NT2/D1 (cell line): ENCODE measurements around the gene CABLES2.
A peak's percentile ranks its signal among the peaks of the same experiment; 100 is the strongest.

Source experiments
- DNase-seq: peaks from one replicate; pipeline ENCODE4 v3.0.0-alpha.2; 2011; ENCODE audit warnings: low read depth, low spot score
- H3K27me3 ChIP-seq: 2 replicates; pipeline ENCODE4 v1.6.0; 2011; ENCODE audit warnings: mild to moderate bottlenecking; ENCODE audit not compliant: insufficient read length, insufficient read depth
- H3K36me3 ChIP-seq: 2 replicates; pipeline ENCODE4 v1.6.1; 2011; ENCODE audit warnings: mild to moderate bottlenecking, low read length, mixed read lengths; ENCODE audit not compliant: insufficient read depth, insufficient read length
- H3K4me1 ChIP-seq: 2 replicates; pipeline ENCODE4 v1.5.1; 2011; ENCODE audit not compliant: insufficient read depth, insufficient read length
- H3K4me3 ChIP-seq: 2 replicates; pipeline ENCODE4 v1.5.1; 2011; ENCODE audit warnings: low read depth; ENCODE audit not compliant: insufficient read length
- H3K9ac ChIP-seq: 2 replicates; pipeline ENCODE4 v1.6.0; 2011; ENCODE audit warnings: low read depth; ENCODE audit not compliant: insufficient read length
- H3K9me3 ChIP-seq: 2 replicates; pipeline ENCODE4 v1.5.1; 2011; ENCODE audit warnings: mild to moderate bottlenecking, low read length; ENCODE audit not compliant: insufficient read depth
- SUZ12 ChIP-seq: IDR thresholded peaks from 2 replicates; pipeline ENCODE4 v1.6.1; 2011; ENCODE audit not compliant: insufficient read length, insufficient read depth; ENCODE audit errors: extremely low read depth
- YY1 ChIP-seq: IDR thresholded peaks from 2 replicates; pipeline ENCODE4 v1.6.1; 2011; ENCODE audit not compliant: insufficient read length, insufficient read depth
- ZNF274 ChIP-seq: IDR thresholded peaks from 2 replicates; pipeline ENCODE4 v1.6.1; 2011; ENCODE audit warnings: mild to moderate bottlenecking, low read depth, low read length

CABLES2 gene

DNA sequence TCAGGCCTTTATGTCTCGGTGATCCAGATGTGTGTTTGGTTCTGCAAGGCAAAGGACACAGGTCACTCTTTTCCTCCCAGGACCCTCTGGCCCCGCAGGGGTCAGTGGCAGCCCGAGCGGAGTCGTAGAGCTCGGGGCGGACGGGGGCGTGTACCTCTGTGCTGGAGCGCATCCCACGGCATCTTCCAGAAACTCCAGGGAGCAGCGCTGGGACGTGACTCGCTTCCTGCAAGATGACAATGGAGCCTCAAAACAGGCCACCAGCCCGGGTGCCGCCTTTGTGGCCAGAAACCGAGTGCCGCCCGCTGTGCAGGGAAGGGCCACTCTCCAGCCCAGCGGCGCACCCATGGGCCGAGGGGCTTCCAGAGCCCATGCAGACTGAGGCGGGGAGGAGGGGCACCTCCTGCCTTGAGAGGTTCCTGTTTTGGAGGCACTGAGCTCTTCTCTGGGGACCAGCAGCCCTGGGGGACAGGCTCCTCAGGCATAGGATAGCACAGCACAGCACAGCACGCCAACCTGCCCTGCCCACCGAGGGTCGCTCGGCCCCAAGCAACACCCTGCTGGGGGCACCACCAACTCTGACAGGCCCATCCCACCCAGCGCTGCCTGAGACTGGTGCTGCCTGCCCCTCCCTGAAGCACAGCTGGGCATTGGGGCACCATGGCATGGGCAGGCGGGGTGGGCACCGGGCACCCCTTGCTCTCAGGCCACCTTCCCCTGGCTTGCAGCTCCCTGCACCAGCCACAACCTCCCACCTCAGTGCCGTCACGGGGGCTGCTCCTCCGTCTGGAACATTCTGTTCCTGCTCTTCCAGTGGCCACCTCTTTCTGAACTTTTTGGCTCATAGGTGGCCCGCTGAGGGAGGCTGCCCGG, 10.5 kb downstream of the CABLES2 start:
- no peak overlapping the region for H3K9ac ChIP-seq
- TF ChIP-seq SUZ12 (no peak), YY1 (no peak), ZNF274 (no peak)
- H3K4me1 ChIP-seq = no peaks in the 10 kb centered on the region
- no peak overlapping the region for H3K4me3 ChIP-seq
- H3K27me3 ChIP-seq = no peaks in the 10 kb centered on the region
- DNase-seq = no peak
- H3K9me3 ChIP-seq = no peaks in the 10 kb centered on the region
- H3K36me3 ChIP-seq = peaks cover 56% of the 10 kb centered on the region

DNA sequence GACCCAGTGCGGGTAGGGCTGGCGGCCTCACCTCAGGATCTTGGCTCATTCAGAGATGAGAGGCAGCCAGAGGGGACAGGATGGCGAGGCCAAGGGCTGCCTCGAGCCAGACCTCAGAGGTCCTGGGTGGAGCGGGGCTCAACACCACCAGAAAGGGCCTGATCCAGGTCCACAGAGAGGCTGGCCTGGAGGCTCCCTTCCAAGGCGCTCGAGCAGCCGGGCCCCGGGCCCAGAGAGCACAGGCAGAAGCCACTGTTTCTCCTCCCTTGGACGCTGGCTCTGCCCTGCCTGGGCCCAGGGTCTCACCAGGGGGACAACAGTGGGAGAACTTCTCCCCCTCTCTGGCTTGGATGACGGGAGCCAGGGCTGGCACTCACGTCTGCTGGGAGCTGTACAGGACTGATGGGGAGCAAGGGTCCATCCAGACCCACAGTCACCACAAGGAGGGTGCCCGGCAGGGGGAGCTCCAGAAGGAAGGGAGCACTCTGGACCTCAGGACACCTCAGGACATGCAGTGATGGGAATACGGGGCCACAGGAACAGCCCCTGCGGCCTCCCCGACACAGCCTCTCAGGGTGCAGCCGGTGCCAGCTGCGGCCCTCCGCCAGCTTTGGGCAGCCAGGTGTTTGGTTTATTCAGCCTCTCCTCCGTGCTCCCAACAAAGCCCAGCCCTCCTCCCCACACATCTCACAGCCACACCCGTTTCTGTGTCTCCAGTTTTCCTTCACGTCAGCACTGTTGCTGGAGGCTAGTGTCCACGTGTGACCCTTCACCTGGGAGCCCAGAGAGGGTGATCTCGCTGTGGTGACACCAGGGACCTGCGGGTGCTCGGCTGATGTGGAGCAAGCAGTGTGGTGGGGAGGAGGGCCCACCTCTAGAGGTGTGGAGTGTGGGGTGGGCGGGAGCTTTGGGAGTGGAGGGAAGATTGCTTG, 11.5 kb downstream of the CABLES2 start:
- no peak for TF ChIP-seq YY1
- TF ChIP-seq SUZ12 = no peak
- no peak for TF ChIP-seq ZNF274
- Histone ChIP-seq H3K9me3 (no peaks in the 10 kb centered on the region), H3K36me3 (peaks cover 57% of the 10 kb centered on the region), H3K27me3 (no peaks in the 10 kb centered on the region), H3K4me3 (no peak overlapping the region), H3K9ac (no peak overlapping the region), H3K4me1 (no peaks in the 10 kb centered on the region)
- DNase-seq = no peak

DNA sequence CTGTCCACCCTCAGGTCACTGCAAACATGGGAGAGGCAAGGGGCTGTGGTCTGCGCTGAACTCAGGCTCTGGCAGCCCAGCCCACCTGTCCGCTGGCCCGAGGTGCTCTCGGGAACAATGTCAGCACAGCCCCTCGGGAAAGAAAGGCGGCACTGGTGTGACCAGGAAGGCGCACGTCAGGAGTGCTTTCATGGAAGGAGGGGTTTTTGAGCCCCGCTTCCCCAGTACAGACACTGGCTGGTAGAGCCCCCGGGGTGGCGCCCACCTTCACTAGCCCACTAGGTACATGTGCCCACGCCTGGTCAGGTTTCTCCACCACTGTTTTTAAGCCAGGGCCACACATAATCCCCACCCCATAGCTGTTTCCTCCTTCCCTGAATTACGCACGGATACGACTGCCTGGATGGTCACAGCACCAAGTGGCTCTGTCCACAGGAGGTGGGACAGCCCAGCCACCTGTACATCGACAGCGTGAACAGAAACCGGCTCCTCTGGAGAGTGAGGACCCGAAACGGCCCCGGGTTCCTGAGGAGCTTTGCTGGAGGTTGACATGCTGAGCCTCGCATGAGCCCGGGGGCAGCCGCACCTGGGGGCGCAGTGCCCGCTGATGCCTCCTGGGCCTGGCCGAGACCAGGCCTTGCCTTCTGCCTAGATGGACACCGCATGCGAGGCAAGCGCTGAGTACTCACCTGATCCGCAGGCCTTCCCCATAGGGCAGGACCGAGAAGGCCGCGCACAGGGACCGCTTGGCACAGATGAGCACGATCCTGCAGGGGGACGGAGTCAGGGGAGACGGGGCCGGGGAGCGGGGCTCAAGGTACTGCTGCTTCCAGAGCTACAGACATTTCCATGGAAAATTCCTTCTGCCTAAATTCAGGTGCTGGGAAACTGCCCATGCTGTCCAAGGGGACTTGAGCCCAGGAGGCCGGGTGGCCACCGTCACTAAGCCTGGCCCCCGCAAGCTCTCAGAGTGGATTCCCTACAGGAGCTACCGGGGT, 12.5 kb downstream of the CABLES2 start:
- no peak for DNase-seq
- no peaks in the 10 kb centered on the region for H3K27me3 ChIP-seq
- H3K36me3 ChIP-seq = peaks cover 68% of the 10 kb centered on the region
- TF ChIP-seq SUZ12 (no peak), ZNF274 (no peak), YY1 (no peak)
- no peaks in the 10 kb centered on the region for H3K9me3 ChIP-seq
- no peaks in the 10 kb centered on the region for H3K4me1 ChIP-seq
- peak overlapping the region; percentile 26 for H3K9ac ChIP-seq
- H3K4me3 ChIP-seq = no peak overlapping the region

DNA sequence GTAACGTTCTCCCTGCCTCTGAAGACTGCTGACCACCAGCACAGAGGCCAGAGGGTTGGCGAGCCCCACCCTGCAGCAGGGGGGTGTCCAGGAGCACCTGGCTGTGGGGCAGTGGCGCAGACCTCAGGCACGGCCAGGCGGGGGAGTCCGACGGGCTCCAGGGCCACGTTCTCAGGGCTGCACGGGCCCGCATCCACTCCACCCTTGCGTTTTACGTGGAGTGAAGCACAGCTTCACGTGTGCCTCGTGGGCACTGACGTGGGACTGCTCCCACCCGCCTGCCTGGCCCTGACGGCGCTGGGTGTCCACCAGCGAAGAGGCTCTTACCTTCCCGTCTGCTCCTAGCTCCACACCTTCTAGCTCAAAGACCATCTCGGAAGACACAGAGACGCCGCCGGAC, 13.3 kb downstream of the CABLES2 start:
- no peaks in the 10 kb centered on the region for H3K27me3 ChIP-seq
- no peaks in the 10 kb centered on the region for H3K9me3 ChIP-seq
- peaks cover 75% of the 10 kb centered on the region for H3K36me3 ChIP-seq
- TF ChIP-seq SUZ12 = no peak
- no peak for TF ChIP-seq ZNF274
- no peak for TF ChIP-seq YY1
- H3K9ac ChIP-seq = no peak overlapping the region
- DNase-seq = no peak
- H3K4me1 ChIP-seq = no peaks in the 10 kb centered on the region
- H3K4me3 ChIP-seq = no peak overlapping the region

DNA sequence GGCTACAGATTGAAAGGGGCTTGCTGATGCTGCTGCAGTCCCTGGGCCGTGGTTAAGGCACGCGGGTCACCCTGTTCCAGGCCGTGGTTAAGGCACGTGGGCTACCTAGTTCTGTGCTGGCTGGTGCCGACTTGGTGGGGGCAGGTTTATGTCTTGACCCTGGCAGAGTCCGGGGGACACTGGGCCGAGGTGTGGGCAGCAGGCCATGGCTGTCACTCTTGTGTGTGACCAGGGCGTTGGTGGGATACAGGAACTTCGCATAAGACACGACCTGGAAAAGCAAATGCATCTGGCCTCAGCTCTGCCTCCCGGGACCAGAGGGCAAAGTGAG, 13.8 kb downstream of the CABLES2 start:
- TF ChIP-seq ZNF274 (no peak), SUZ12 (no peak), YY1 (no peak)

DNA sequence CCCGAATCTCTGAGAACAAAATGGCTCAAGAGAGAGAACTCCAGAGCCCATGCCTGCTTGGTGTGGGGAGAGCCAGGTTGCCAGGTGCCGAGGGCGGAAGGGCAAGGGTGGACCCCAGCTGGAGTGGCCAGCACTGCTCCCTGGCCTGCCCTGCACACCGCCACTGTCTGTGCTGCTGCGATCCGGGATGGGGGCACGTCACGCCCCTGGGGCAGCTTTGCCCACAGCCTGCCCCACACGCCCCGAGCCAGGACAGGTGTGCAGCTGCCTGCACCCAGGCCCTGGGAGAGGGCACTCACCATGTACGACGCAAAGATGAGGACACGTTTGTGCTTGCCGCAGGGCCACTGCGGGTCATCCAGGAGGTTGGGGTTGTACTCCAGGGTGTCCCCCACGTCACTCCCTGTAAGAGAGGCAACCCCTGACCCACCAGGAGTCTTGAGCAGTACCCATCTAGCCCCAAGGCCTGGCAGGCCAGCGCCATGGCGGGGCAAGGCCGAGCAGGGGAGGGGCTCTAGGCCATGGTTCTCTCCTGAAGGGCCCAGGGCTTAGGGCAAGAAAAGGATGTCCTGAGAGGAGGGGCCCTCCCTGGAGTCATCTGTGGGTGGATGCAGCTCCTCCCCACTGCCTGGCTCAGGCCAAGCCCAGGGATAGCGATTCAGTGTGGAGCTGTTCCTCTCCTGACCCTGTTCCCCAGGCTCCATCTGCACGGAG, 14.3 kb downstream of the CABLES2 start:
- Histone ChIP-seq H3K4me1 (no peaks in the 10 kb centered on the region), H3K9ac (no peak overlapping the region)
- TF ChIP-seq ZNF274 (no peak), SUZ12 (no peak), YY1 (no peak)

More for the DNA sequence above, 13.8 kb downstream of the CABLES2 start:
- no peaks in the 10 kb centered on the region for H3K4me1 ChIP-seq
- no peak overlapping the region for H3K9ac ChIP-seq
- no peaks in the 10 kb centered on the region for H3K9me3 ChIP-seq
- H3K36me3 ChIP-seq = peaks cover 80% of the 10 kb centered on the region
- no peaks in the 10 kb centered on the region for H3K27me3 ChIP-seq
- H3K4me3 ChIP-seq = no peak overlapping the region
- no peak for DNase-seq

More for the DNA sequence above, 14.3 kb downstream of the CABLES2 start:
- H3K4me3 ChIP-seq = no peak overlapping the region
- no peak for DNase-seq
- no peaks in the 10 kb centered on the region for H3K27me3 ChIP-seq
- H3K36me3 ChIP-seq = peaks cover 85% of the 10 kb centered on the region
- no peaks in the 10 kb centered on the region for H3K9me3 ChIP-seq
